Activated CD8-positive, alpha-beta memory T cell treated with anti-CD3 and anti-CD28 coated beads, Interleukin-2, amount 50 U/mL, for 48 hours (primary cell): ENCODE data around the gene NEK11.
"Not testable (repeated sequence)": the region's sequence is repeated elsewhere in the genome, so short reads cannot be mapped to it uniquely, and the experiment has no call there.

ENCODE experiments used
- DNase-seq: peaks from one replicate; pipeline ENCODE4 v3.0.0-alpha.2; 2020

Gene NEK11

GRCh38 chr3:131370935-131371687, 344.4 kb downstream of the NEK11 start:
- no peak for DNase-seq

DNA sequence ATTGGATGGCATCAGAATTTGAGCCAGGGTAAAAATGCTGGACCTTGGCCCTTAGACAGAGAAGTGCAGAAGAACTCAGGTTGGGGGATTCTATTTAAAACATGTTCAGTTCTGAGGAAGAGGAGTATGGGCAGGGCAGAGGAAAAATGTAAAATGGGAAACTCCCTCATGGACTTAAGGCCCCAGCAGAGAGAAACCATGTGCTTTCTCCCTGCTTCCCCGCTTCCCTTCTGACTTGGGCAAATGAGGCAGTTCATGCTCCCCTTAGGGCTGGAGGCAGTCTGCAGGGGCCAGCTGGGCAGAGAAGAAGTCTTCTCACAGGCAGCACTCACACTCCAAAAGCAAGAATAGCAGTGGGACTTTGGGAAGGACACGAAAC, 345.0 kb downstream of the NEK11 start:
- no peak for DNase-seq

- no peak for DNase-seq
These were observed 348.1 kb downstream of the NEK11 start for GRCh38 chr3:131374741-131375140.

DNA sequence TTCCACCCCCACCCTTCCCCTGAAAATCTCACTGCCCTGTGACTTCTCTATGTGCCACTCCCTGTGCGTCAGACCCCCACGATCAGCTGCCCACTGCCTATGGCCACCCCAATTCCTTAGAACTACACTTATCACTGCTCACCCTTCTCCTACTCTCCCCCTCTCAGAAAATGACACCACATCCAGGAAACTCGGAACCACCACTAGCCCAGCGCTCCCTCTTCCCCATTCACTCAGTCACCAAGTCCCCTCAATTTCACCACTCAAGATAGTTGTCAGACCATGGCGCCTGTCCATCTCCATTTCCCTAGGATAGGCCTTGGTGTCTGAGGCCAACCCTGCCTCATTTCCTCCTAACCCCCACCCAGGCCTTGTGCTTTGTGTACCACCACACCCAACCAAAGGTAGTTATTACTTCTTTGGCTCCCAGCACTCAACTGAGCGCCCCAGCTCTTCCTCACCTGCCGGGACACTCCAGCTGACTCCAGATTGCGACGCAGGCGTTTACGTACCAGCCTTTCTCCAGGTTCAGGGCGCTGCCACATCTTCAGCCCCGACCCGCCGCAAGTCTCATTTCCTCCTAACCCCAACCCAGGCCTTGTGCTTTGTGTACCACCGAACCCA, 354.3 kb downstream of the NEK11 start:
- DNase-seq = not testable (repeated sequence)

DNA sequence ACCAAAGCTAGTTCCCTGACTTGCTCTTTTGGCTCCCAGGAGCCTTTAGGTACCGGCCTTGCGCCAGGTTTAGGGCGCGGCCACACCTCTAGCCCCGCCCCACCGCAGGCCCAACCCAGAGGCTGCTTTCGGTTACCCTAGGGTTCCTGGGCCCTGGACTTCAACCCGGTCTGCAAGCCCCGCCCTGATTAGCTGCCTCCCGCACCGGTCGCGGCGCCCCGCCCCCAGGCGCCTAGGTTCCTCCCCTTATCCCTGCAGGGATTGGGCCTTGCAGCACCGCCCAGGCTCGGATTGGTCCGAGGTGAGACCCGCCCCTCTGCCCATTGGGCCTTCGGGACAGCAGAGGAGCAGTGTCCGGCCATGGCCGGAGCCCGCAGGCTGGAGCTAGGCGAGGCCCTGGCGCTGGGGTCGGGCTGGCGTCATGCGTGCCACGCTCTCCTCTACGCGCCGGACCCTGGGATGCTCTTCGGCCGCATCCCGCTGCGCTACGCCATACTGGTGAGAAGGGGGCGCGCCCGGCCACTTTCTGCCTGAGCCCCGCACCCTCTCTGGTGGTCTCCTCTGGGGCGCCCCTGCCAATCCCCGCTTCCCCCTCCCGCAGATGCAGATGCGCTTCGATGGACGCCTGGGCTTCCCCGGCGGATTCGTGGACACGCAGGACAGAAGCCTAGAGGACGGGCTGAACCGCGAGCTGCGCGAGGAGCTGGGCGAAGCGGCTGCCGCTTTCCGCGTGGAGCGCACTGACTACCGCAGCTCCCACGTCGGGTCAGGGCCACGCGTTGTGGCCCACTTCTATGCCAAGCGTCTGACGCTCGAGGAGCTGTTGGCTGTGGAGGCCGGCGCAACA, 355.0 kb downstream of the NEK11 start, which contains the start of gene NUDT16:
NUDT16 (plus strand) TSS at position 330 of the 847 bp plus-strand sequence; CDS start at position 361, 31 bp downstream.
- DNase-seq = peak; percentile 97

GRCh38 chr3:131386429-131387165, 359.9 kb downstream of the NEK11 start:
- no peak for DNase-seq

DNA sequence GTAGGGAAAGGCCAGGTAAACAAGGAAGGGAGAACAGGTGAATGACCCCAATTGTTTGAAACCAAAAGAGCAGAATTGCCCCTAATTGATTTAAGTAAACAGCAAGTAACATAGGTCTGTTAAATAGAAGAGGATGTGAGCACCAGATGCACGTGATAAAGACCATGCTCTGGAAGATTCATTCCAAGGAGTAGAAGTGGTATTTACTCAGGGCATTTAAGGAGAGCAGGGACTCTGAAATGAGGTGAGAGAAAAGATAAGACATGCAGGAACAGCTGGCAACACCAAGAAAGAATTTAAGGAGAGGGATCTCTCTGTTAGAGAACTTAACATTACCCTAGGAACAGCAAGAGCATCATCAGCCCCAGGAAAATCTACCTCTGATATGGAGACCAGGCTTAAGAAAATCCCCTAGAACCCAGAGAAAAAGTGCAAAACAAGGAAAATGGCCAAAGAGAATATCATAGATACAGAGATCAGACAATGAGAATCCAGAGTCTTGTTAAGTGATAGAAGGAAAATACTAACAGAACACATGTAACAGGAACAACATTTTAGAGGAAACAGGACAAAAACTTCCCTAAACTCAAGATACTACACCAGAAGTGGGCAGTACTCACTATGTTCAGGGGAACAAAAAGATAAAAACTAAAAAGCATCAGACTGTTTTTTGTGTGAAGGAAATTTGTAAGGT, 361.3 kb downstream of the NEK11 start:
- no peak for DNase-seq

- DNase-seq = no peak
These were observed 361.8 kb downstream of the NEK11 start for GRCh38 chr3:131388490-131388799.

DNA sequence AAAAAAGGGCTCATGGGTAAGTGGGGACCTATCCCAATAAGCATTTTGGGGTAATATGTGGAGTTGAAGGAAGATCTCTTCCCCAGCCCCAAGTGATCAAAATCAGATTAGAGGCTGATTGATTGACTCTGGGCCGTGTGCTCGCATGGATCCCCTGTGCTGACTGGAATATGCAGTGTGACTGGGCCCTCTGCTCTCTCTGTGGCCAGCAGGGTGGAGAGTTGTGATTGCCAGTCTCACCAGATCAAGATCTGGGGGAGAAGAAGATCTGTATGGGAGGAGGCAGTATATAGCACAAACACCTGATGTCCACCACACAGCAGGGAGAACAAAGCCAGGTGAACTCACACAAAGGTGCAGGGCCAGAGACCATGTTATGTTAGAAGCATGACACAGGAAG, 363.7 kb downstream of the NEK11 start:
- no peak for DNase-seq

GRCh38 chr3:131393051-131393450, 366.4 kb downstream of the NEK11 start:
- DNase-seq = no peak

DNA sequence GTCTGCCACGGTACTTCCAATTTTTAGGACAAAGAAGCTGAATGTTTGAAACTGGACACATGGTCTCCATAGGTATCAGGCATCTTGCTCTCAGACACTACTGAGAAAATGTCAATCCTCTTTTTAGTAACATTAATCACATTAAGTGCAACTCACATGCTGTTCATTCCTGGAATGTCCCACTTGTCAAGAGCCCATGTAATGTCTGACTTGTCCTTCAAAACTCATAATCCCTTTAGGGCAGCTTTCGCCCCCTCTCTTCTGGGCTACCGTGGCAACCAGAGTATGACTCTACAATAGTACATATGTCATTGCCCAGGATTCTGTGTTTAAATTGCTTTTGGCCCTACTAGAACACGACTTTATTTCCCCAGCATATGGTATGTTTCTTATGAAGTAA, 367.2 kb downstream of the NEK11 start:
- DNase-seq = no peak

DNA sequence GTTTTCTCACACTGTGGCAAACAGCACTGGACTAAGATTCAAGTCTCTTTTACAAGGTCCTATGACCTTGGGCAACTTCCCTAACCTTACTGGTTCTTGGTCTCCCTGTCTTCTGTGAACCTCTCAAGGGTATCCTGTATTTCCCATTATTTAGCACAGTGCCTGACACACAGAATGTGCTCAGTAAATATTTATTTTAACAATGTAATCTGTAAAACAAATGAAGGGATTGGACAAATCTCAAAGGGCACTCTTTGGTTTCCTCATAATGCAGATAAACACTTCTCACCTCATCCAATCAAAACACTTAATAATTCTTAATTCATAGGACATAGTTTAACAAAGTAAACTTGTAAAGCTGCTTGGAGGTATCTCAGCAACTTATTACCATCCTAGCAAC, 367.7 kb downstream of the NEK11 start:
- no peak for DNase-seq

DNA sequence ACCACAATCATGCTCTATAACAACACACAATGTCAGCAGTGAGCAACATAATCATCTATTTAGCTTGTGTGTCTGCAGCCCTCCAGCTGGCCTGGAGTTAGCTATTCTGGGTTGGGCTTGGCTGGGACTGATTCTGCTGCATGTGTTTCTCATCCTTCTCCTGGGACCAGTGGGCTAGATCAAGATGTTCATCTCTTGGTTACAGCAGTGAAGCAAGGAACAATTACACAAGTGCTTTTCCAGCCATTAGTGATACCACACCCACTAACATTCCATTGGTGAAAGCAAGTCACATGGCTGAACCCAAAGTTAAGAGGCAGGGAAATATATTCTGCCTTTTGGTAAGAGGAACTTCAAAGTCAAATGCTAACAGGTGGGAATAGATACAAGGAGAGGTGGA, 369.5 kb downstream of the NEK11 start:
- no peak for DNase-seq

- no peak for DNase-seq
These were observed 371.2 kb downstream of the NEK11 start for GRCh38 chr3:131397889-131398288.
